Activated naive CD4-positive, alpha-beta T cell treated with anti-CD3 and anti-CD28 coated beads, Interleukin-2, amount 10 ng/mL, durations not matched to agents 7 days and 5 days (primary cell): ENCODE results near the gene E2F3.

ENCODE experiments used
- CTCF ChIA-PET: fragments of 350-600 bp; sonication (Branson Sonifier 250); formaldehyde crosslinking; loops from one replicate; lab custom pipeline; 2021; ENCODE audit warnings: antibody characterized with exemption; lab: Charles Lee
- DNase-seq: peaks from one replicate; pipeline ENCODE4 v3.0.0-alpha.2; 2020
- H3K27ac Mint-ChIP-seq: one replicate; pipeline ENCODE4 v1.8.0; 2021; ENCODE audit warnings: mild to moderate bottlenecking, moderate library complexity, mixed read lengths
- H3K27me3 Mint-ChIP-seq: one replicate; pipeline ENCODE4 v1.8.0; 2021; ENCODE audit warnings: mild to moderate bottlenecking, mixed read lengths
- H3K36me3 Mint-ChIP-seq: one replicate; pipeline ENCODE4 v1.8.0; 2021; ENCODE audit warnings: mixed read lengths
- H3K4me1 Mint-ChIP-seq: one replicate; pipeline ENCODE4 v1.8.0; 2021; ENCODE audit warnings: mixed read lengths
- H3K4me3 Mint-ChIP-seq: one replicate; pipeline ENCODE4 v1.8.0; 2021; ENCODE audit warnings: mild to moderate bottlenecking, moderate library complexity, mixed read lengths
- H3K9me3 Mint-ChIP-seq: one replicate; pipeline ENCODE4 v1.8.0; 2021; ENCODE audit warnings: mixed read lengths

E2F3 gene

GRCh38 chr6:20377623-20378265 is 23.9 kb upstream of the E2F3 start:
- Mint-ChIP-seq H3K27me3 (peaks cover 5% of the 10 kb centered on the region), H3K4me3 (no peak overlapping the region), H3K9me3 (peaks cover 9% of the 10 kb centered on the region), H3K36me3 (no peaks in the 10 kb centered on the region), H3K4me1 (peaks cover 18% of the 10 kb centered on the region), H3K27ac (no peak overlapping the region)
- CTCF ChIA-PET, result interaction anchor here (0.7 to 1.8 kb wide), 2 partner anchors 11 to 33 kb away, joined by 3 to 5 read pairs; no protein-coding TSS in a partner anchor
- no peak for DNase-seq

- peaks cover 5% of the 10 kb centered on the region for H3K27me3 Mint-ChIP-seq
- peaks cover 9% of the 10 kb centered on the region for H3K9me3 Mint-ChIP-seq
- CTCF ChIA-PET, result interaction anchor here (1.8 kb wide), 1 partner anchor 13 kb away, joined by 5 read pairs; no protein-coding TSS in a partner anchor
- no peak for DNase-seq
- H3K4me3 Mint-ChIP-seq, result no peak overlapping the region
- peaks cover 18% of the 10 kb centered on the region for H3K4me1 Mint-ChIP-seq
- H3K36me3 Mint-ChIP-seq, result no peaks in the 10 kb centered on the region
- no peak overlapping the region for H3K27ac Mint-ChIP-seq
Measured at GRCh38 chr6:20379231-20379630, 22.4 kb upstream of the E2F3 start.

DNA sequence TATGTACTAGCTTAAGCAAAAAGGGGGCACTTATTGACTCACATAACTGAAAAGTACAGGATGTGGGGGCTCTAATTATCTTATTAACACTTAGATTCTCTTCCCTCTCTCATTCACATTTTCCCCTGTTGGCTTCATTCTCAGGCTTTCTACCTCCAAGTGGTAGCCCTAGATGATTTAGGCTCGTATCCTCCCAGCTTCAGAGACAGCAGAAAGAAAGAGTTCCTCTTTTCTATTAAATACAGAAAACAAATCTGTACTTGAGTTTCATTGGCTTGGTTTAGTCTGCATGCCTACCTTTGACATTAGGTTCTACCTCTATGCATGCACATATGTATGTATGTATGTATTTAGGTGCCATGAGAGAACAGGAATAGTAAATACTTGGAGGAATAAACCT is 15.5 kb upstream of the E2F3 start:
- Mint-ChIP-seq H3K27me3 (peaks cover 7% of the 10 kb centered on the region), H3K27ac (no peak overlapping the region), H3K4me1 (no peaks in the 10 kb centered on the region), H3K9me3 (peaks cover 4% of the 10 kb centered on the region), H3K4me3 (no peak overlapping the region), H3K36me3 (no peaks in the 10 kb centered on the region)
- CTCF ChIA-PET, result no interaction called here
- no peak for DNase-seq

DNA sequence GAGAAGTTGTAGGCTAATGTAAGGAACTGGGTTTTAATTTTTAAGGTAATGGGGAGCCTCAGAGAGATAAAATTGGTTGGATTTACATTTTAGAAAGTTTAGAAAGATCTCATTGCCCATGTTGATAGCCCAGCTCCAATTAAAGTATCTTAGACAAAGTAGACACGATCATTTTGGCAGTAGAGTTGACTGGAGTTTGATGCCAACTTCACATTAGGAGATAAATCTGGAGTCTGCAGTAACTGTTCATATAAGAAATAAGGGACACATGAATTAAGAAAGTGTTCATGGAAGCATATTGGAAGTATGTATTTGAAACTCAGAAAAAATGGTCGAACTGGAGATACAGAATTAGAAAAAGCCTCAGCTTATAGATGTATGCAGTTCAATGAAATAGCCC is 12.6 kb upstream of the E2F3 start:
- H3K36me3 Mint-ChIP-seq, result no peaks in the 10 kb centered on the region
- DNase-seq, result no peak
- no peak overlapping the region for H3K4me3 Mint-ChIP-seq
- no peaks in the 10 kb centered on the region for H3K9me3 Mint-ChIP-seq
- H3K27ac Mint-ChIP-seq, result no peak overlapping the region
- CTCF ChIA-PET, result interaction anchor here (0.6 kb wide), 1 partner anchor 164 kb away, joined by 3 read pairs; no protein-coding TSS in a partner anchor
- H3K27me3 Mint-ChIP-seq, result peaks cover 7% of the 10 kb centered on the region
- no peaks in the 10 kb centered on the region for H3K4me1 Mint-ChIP-seq

GRCh38 chr6:20393297-20393696 is 8.4 kb upstream of the E2F3 start:
- Mint-ChIP-seq H3K27me3 (peaks cover 13% of the 10 kb centered on the region), H3K9me3 (no peaks in the 10 kb centered on the region), H3K4me1 (peaks cover 2% of the 10 kb centered on the region), H3K36me3 (no peaks in the 10 kb centered on the region), H3K27ac (no peak overlapping the region), H3K4me3 (no peak overlapping the region)
- DNase-seq, result no peak
- CTCF ChIA-PET, result no interaction called here

- no peak overlapping the region for H3K27ac Mint-ChIP-seq
- no peak for DNase-seq
Measured at GRCh38 chr6:20399518-20399917, 2.2 kb upstream of the E2F3 start.

GRCh38 chr6:20400456-20401204 is 1.0 kb upstream of the E2F3 start:
- CTCF ChIA-PET, result interaction anchor here (0.7 to 1.7 kb wide), 5 partner anchors 33 to 131 kb away, joined by 3 to 6 read pairs (median 3); no protein-coding TSS in a partner anchor
- peaks cover 1% of the 10 kb centered on the region for H3K27me3 Mint-ChIP-seq
- peaks cover 8% of the 10 kb centered on the region for H3K36me3 Mint-ChIP-seq
- H3K4me1 Mint-ChIP-seq, result peaks cover 36% of the 10 kb centered on the region
- H3K27ac Mint-ChIP-seq, result peak overlapping the region; percentile 98
- no peaks in the 10 kb centered on the region for H3K9me3 Mint-ChIP-seq
- peak overlapping the region; percentile 93 for H3K4me3 Mint-ChIP-seq
- DNase-seq, result peak; percentile 64

More at GRCh38 chr6:20399518-20399917, 2.2 kb upstream of the E2F3 start:
- CTCF ChIA-PET, result interaction anchor here (0.9 to 1.7 kb wide), 4 partner anchors 32 to 128 kb away, joined by 3 to 6 read pairs (median 3); no protein-coding TSS in a partner anchor
- Mint-ChIP-seq H3K4me3 (no peak overlapping the region), H3K9me3 (no peaks in the 10 kb centered on the region), H3K36me3 (peaks cover 3% of the 10 kb centered on the region), H3K4me1 (peaks cover 31% of the 10 kb centered on the region), H3K27me3 (peaks cover 9% of the 10 kb centered on the region)

- peaks cover 49% of the 10 kb centered on the region for H3K4me1 Mint-ChIP-seq
- H3K27ac Mint-ChIP-seq, result peak overlapping the region; percentile 98
- no peaks in the 10 kb centered on the region for H3K27me3 Mint-ChIP-seq
- H3K9me3 Mint-ChIP-seq, result no peaks in the 10 kb centered on the region
- no peak for DNase-seq
- H3K36me3 Mint-ChIP-seq, result peaks cover 18% of the 10 kb centered on the region
- CTCF ChIA-PET, result no interaction called here
- peak overlapping the region; percentile 93 for H3K4me3 Mint-ChIP-seq
Measured at GRCh38 chr6:20402092-20402341, 338 bp downstream of the E2F3 start.

DNA sequence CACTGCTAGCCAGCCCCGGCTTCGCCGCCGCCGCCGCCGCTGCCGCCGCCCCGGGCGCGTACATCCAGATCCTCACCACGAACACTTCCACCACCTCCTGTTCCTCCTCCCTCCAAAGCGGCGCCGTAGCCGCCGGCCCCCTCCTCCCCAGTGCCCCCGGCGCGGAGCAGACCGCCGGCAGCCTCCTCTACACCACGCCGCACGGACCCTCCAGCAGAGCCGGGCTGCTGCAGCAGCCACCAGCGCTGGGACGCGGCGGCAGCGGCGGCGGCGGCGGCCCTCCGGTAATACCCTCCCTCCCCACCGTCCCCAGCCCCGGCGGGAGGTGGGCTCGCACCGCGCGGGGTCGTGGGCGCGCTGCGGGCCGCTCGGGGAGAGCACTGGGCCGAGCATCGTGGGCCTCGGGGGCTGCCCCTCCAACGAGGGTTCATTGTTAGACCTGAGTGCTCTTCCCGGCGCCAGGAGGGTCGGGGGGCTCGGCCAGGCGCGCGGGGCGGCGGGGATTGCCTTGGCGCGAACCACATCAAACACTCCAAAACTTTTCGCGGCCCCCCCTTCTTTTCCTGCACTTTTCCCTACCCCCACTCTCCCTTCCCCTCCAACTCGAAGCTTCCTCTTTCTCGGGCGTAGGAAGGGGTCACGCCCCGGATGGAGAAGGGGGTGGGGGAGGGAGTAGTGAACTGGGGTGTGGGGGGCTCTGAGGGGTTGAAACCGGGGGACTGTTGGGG is 827 bp downstream of the E2F3 start:
- Mint-ChIP-seq H3K4me3 (peak overlapping the region; percentile 93), H3K4me1 (peaks cover 54% of the 10 kb centered on the region), H3K36me3 (peaks cover 21% of the 10 kb centered on the region), H3K27me3 (no peaks in the 10 kb centered on the region), H3K9me3 (no peaks in the 10 kb centered on the region), H3K27ac (peak overlapping the region; percentile 98)
- CTCF ChIA-PET, result no interaction called here
- peak; percentile 59 for DNase-seq

DNA sequence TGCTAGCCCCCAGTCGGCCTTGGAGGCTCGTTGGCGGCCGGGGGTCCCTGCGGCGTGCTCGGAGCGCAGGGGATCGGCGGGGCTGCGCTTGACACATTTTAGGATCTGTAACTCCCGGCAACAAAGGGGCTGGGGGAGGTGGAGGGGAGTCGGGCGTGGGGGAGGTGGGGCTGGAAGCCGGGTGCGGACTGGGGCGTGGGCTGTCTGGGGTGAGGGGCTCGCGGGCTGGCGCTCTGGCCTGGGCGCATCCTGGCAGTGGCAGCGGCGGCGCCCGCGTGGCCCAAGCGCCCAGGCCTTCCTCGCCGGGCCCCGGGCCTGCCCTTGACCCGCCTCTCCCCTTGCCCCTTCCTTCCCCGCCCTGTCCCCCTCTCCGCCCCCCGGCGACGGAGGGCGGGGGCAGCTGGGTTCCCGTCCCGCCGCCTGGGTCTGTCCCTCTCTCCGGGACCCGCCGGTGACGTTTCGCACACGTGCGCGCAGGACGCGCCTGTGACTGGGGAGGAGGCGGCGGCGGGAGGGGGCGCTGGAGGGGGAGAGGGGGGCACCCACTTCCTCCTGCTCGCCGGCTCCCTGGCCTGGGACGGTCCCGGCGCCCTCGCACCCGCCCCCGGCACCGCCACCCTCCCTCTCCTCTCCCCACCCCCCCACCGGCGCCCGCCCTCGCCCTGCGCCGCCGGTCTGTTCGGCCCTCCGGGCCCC is 1.5 kb downstream of the E2F3 start:
- H3K4me3 Mint-ChIP-seq, result peak overlapping the region; percentile 93
- H3K4me1 Mint-ChIP-seq, result peaks cover 60% of the 10 kb centered on the region
- peaks cover 27% of the 10 kb centered on the region for H3K36me3 Mint-ChIP-seq
- no peaks in the 10 kb centered on the region for H3K9me3 Mint-ChIP-seq
- no peaks in the 10 kb centered on the region for H3K27me3 Mint-ChIP-seq
- H3K27ac Mint-ChIP-seq, result peak overlapping the region; percentile 92
- peak; percentile 94 for DNase-seq
- CTCF ChIA-PET, result interaction anchor here (1.4 to 3.1 kb wide), 7 partner anchors 84 to 191 kb away, joined by 3 to 32 read pairs (median 9); partner anchors contain the start of gene MBOAT1

- CTCF ChIA-PET, result interaction anchor here (0.7 to 3.1 kb wide), 20 partner anchors 10 to 201 kb away, joined by 3 to 32 read pairs (median 5); partner anchors contain the start of genes CDKAL1 and MBOAT1
- Mint-ChIP-seq H3K9me3 (no peaks in the 10 kb centered on the region), H3K27ac (peak overlapping the region; percentile 97), H3K4me1 (peaks cover 64% of the 10 kb centered on the region), H3K36me3 (peaks cover 27% of the 10 kb centered on the region), H3K27me3 (no peaks in the 10 kb centered on the region), H3K4me3 (peak overlapping the region; percentile 93)
- peak; percentile 80 for DNase-seq
Measured at GRCh38 chr6:20403766-20404640, 2.3 kb downstream of the E2F3 start.

DNA sequence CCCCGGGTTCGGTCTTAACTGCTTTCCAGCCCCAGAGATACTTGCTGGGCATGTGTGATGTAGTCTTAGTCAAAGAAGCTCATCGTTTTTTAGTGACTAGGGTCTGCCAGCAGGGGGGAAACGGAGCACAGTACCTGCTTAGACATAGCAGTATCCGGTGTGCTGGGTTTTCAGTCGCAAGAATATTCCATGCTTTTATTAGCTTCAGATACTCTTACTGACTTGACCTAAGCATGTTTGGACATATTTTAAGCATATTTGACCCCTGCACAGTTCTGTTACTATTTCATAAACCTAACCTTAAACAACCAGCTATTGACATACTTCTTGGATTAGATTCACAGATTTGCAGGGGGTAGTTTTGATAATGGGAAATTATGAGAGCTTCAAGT is 3.0 kb downstream of the E2F3 start:
- Mint-ChIP-seq H3K27ac (peak overlapping the region; percentile 97), H3K36me3 (peaks cover 29% of the 10 kb centered on the region), H3K4me1 (peaks cover 64% of the 10 kb centered on the region), H3K9me3 (no peaks in the 10 kb centered on the region), H3K27me3 (no peaks in the 10 kb centered on the region), H3K4me3 (peak overlapping the region; percentile 93)
- peak; percentile 80 for DNase-seq
- CTCF ChIA-PET, result interaction anchor here (0.7 to 3.1 kb wide), 20 partner anchors 9 to 202 kb away, joined by 3 to 32 read pairs (median 5); partner anchors contain the start of genes CDKAL1 and MBOAT1

DNA sequence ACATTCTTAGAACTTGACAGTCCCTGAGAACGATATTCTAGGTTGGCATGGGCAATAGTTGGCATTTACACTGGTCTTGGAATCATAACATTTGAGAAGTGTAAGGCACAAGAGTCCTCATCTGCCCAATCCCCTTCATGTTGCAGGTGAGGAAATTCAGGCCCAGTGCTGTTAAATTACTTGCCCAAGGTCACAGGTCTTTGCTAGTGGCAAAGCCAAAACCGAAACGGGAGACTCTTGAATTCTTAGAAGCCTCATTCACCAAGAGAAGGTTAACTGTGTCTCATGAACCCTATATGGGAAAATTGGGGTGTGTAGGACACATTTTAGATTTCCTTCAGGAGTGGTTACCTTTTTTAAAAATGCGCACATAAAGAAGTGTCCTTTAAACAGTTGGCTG is 7.2 kb downstream of the E2F3 start:
- Mint-ChIP-seq H3K27ac (no peak overlapping the region), H3K36me3 (peaks cover 56% of the 10 kb centered on the region), H3K4me3 (no peak overlapping the region), H3K9me3 (no peaks in the 10 kb centered on the region), H3K27me3 (no peaks in the 10 kb centered on the region), H3K4me1 (peaks cover 75% of the 10 kb centered on the region)
- no peak for DNase-seq
- CTCF ChIA-PET, result interaction anchor here (1.0 kb wide), 1 partner anchor 119 kb away, joined by 4 read pairs; no protein-coding TSS in a partner anchor
